Sigmoid colon (tissue), 4 donors: Measurements from ENCODE around the gene ASPRV1.

Source experiments
- EP300 ChIP-seq, 4 donors: sonication (generic); formaldehyde crosslinking; IDR thresholded peaks; one replicate each; pipeline ENCODE4 v1.6.1; 2017; ENCODE audit warnings: antibody characterized with exemption in 4 of 4
- TF ChIP-seq, protein P1 (sequence below), 4 experiments: fragments of 450-650 bp in 3 of 4; fragments of 200-600 bp in 1 of 4; IDR thresholded peaks; one replicate each; pipeline ENCODE4 v1.5.1; 2016 to 2019; ENCODE audit warnings: antibody characterized with exemption in 4 of 4, mild to moderate bottlenecking in 3 of 4, moderate library complexity in 2 of 4

DNA sequence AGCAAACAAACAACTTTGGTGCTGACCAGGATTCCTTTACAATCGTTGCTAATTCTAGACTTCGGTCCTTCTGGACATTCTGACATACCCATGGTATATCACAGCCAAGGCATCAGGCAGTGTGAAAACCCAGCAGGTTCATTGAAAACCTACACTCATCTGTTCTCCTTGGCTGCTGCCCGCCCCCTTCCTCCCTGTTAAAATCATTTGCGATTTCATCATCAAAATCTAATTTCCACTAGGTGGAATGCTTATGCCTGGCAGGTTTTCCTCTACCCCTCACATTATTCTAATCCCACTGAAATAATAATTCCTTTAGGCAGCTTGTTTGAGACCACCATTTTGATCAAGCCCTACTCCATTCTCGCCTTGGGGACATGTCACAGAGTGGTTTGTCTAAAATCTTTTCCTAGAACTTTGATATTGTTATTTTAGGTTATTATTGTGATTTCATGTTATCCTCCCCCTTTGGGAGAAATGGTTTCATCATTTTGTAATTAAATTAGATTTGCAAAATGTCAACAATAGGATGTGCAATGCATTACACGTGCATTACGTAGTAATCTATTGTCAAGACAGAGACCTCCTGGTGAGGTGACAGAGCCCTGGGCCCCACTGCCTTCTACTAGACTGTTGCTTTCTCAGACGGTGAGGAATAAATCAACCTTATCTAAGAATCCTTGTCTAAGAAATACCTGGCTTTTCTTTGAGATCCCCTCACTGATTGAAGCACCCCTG lies 31.0 kb upstream of the ASPRV1 start:
- TF ChIP-seq EP300 (IDR thresholded peaks at IDR 0.05) = no peak
- TF ChIP-seq, protein P1, sequence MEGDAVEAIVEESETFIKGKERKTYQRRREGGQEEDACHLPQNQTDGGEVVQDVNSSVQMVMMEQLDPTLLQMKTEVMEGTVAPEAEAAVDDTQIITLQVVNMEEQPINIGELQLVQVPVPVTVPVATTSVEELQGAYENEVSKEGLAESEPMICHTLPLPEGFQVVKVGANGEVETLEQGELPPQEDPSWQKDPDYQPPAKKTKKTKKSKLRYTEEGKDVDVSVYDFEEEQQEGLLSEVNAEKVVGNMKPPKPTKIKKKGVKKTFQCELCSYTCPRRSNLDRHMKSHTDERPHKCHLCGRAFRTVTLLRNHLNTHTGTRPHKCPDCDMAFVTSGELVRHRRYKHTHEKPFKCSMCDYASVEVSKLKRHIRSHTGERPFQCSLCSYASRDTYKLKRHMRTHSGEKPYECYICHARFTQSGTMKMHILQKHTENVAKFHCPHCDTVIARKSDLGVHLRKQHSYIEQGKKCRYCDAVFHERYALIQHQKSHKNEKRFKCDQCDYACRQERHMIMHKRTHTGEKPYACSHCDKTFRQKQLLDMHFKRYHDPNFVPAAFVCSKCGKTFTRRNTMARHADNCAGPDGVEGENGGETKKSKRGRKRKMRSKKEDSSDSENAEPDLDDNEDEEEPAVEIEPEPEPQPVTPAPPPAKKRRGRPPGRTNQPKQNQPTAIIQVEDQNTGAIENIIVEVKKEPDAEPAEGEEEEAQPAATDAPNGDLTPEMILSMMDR (IDR thresholded peaks at IDR 0.05) = no peak
